ENCODE results near the gene SH3RF2. TPM values are rescaled to one million over a fixed set of nuclear protein-coding genes. Genes with fewer than 3 reads are reported as not detected.

SH3RF2 gene
- total and polyA plus RNA-seq, 10 of the 15 experiments (the other 5 are each of a cell fraction or from before 2014, with no cell fraction given), result 0.15 TPM; not detected in 9

DNA sequence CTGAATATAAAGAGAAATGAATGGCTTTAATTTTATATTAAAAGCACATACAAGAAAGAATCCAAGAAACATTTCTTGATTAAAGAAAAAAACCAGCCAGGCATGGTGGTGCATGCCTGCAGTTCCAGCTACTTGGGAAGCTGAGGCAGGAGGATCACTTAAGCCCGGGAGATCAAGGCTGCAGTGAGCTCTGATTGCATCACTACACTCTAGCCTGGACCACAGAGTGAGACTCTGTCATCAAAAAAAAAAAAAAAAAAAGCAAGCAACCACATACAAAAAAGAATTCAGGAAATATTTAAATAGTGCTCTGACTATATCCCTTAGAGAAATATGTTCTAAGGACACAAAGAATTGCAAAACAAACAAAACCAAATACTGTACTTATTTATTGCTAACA is 171.5 kb downstream of the SH3RF2 start:
- Histone ChIP-seq H3K9ac (ENCODE audit: control insufficient read depth, insufficient read depth, low read length) (no peak overlapping the region), H2AFZ (ENCODE audit: control insufficient read depth, low read depth, low read length) (no peak overlapping the region), H3K27me3 (replicated peaks in 1 of 2; ENCODE audit: control insufficient read depth in 2 of 2, insufficient read depth in 2 of 2, low read length in 1 of 2) (no peaks in the 10 kb centered on the region), H3K79me2 (ENCODE audit: control insufficient read depth, insufficient read depth, low read length) (no peaks in the 10 kb centered on the region), H3K4me2 (ENCODE audit: control insufficient read depth, insufficient read depth) (no peak overlapping the region), H3K4me1 (ENCODE audit: control insufficient read depth, insufficient read depth, low read length) (no peaks in the 10 kb centered on the region), H3K36me3 (ENCODE audit: control insufficient read depth in 2 of 2, insufficient read depth in 2 of 2, low read length in 1 of 2) (peaks cover 0 to 3% of the 10 kb centered on the region in 2 experiments; a peak in 1 of 4 replicates), H3K4me3 (no peak overlapping the region), H3K27ac (ENCODE audit: control insufficient read depth, insufficient read depth) (no peak overlapping the region), H3K9me3 (replicated peaks; ENCODE audit: control insufficient read depth, insufficient read depth, low read length) (no peaks in the 10 kb centered on the region), H4K20me1 (ENCODE audit: control insufficient read depth, insufficient read depth) (no peaks in the 10 kb centered on the region)
- ATAC-seq (no peak), FAIRE-seq (no peak), DNase-seq (ENCODE audit: low read depth, low spot score) (no peak)
- no TSS peak for BruUV-seq (replicated peaks)
- in situ Hi-C loops (cut with MboI) (no loop called here), intact Hi-C loops (cut with micrococcal nuclease; ENCODE audit: unreplicated experiment) (no loop called here)
- CTCF ChIA-PET, result no interaction called here
- WGBS (ENCODE audit: insufficient coverage, insufficient replicate concordance, low lambda C conversion rate, missing lambda C conversion rate), result 7% methylated on average over 1 of the region's 1 CpG
- RAD21 ChIA-PET (ENCODE audit: unreplicated experiment), result no interaction called here
- POLR2A ChIA-PET, result interaction anchor here (0.6 kb wide), 1 partner anchor 23 kb away, joined by 8 read pairs; no protein-coding TSS in a partner anchor
- no peak for TF ChIP-seq CHD2 (IDR thresholded peaks at IDR 0.05; ENCODE audit: borderline replicate concordance, low read depth, low read length)
- TF ChIP-seq, protein P1, sequence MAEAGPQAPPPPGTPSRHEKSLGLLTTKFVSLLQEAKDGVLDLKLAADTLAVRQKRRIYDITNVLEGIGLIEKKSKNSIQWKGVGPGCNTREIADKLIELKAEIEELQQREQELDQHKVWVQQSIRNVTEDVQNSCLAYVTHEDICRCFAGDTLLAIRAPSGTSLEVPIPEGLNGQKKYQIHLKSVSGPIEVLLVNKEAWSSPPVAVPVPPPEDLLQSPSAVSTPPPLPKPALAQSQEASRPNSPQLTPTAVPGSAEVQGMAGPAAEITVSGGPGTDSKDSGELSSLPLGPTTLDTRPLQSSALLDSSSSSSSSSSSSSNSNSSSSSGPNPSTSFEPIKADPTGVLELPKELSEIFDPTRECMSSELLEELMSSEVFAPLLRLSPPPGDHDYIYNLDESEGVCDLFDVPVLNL (IDR thresholded peaks at IDR 0.05; ENCODE audit: low read depth, low read length), result no peak
- TF ChIP-seq SP1 (IDR thresholded peaks at IDR 0.05; ENCODE audit: low read depth, low read length), result no peak
- TF ChIP-seq GABPA (IDR thresholded peaks at IDR 0.05; ENCODE audit: low read depth), result no peak
- TF ChIP-seq CREB1 (IDR thresholded peaks at IDR 0.05; ENCODE audit: low read depth), result no peak
- TF ChIP-seq KDM1A (IDR thresholded peaks at IDR 0.05; ENCODE audit: borderline replicate concordance), result no peak
- TF ChIP-seq NR2F1 (conservative IDR thresholded peaks at IDR 0.05), result no peak
- TF ChIP-seq, protein P2, sequence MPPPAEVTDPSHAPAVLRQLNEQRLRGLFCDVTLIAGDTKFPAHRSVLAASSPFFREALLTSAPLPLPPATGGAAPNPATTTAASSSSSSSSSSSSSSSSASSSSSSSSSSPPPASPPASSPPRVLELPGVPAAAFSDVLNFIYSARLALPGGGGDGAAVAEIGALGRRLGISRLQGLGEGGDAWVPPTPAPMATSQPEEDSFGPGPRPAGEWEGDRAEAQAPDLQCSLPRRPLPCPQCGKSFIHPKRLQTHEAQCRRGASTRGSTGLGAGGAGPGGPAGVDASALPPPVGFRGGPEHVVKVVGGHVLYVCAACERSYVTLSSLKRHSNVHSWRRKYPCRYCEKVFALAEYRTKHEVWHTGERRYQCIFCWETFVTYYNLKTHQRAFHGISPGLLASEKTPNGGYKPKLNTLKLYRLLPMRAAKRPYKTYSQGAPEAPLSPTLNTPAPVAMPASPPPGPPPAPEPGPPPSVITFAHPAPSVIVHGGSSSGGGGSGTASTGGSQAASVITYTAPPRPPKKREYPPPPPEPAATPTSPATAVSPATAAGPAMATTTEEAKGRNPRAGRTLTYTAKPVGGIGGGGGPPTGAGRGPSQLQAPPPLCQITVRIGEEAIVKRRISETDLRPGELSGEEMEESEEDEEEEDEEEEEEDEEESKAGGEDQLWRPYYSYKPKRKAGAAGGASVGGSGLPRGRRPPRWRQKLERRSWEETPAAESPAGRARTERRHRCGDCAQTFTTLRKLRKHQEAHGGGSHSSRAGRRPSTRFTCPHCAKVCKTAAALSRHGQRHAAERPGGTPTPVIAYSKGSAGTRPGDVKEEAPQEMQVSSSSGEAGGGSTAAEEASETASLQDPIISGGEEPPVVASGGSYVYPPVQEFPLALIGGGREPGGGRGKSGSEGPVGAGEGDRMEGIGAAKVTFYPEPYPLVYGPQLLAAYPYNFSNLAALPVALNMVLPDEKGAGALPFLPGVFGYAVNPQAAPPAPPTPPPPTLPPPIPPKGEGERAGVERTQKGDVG (CRISPR knock-in tag; IDR thresholded peaks at IDR 0.05), result no peak
- no peak for TF ChIP-seq TCF7 (IDR thresholded peaks at IDR 0.05; ENCODE audit: borderline replicate concordance)
- TF ChIP-seq CEBPB (IDR thresholded peaks at IDR 0.05; ENCODE audit: borderline replicate concordance in 1 of 2, low read depth in 2 of 2, low read length in 2 of 2), result no peak
- TF ChIP-seq, protein P3, sequence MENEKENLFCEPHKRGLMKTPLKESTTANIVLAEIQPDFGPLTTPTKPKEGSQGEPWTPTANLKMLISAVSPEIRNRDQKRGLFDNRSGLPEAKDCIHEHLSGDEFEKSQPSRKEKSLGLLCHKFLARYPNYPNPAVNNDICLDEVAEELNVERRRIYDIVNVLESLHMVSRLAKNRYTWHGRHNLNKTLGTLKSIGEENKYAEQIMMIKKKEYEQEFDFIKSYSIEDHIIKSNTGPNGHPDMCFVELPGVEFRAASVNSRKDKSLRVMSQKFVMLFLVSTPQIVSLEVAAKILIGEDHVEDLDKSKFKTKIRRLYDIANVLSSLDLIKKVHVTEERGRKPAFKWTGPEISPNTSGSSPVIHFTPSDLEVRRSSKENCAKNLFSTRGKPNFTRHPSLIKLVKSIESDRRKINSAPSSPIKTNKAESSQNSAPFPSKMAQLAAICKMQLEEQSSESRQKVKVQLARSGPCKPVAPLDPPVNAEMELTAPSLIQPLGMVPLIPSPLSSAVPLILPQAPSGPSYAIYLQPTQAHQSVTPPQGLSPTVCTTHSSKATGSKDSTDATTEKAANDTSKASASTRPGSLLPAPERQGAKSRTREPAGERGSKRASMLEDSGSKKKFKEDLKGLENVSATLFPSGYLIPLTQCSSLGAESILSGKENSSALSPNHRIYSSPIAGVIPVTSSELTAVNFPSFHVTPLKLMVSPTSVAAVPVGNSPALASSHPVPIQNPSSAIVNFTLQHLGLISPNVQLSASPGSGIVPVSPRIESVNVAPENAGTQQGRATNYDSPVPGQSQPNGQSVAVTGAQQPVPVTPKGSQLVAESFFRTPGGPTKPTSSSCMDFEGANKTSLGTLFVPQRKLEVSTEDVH (IDR thresholded peaks at IDR 0.05; ENCODE audit: low read depth, partially characterized antibody), result no peak
- TF ChIP-seq RCOR1 (conservative IDR thresholded peaks at IDR 0.05; ENCODE audit: low read depth, low read length), result no peak
- no peak for TF ChIP-seq EZH2 (IDR thresholded peaks at IDR 0.05; ENCODE audit: borderline replicate concordance, control insufficient read depth, low read depth, low read length)
- SMC1A ChIA-PET (ENCODE audit: uncharacterized antibody, unreplicated experiment), result no interaction called here

Measured in GM12878 (cell line).